K562 (cell line): Measurements from ENCODE around the gene ARID4B.

ENCODE experiments used
- CHD2 ChIP-seq: IDR thresholded peaks from 2 replicates; pipeline ENCODE4 v1.6.1; 2011; ENCODE audit warnings: low read depth, low read length
- CTCF ChIP-seq, 3 experiments: IDR thresholded peaks in 2 of 3; conservative IDR thresholded peaks in 1 of 3; 2 replicates each; pipeline ENCODE4 v1.5.1; 2011 to 2012; ENCODE audit warnings: low read length in 3 of 3, mild to moderate bottlenecking in 3 of 3, control low read depth in 2 of 3, improper control_type of control experiment in 1 of 3, inconsistent platforms in 1 of 3, low read depth in 1 of 3, mixed read lengths in 1 of 3, moderate library complexity in 1 of 3; ENCODE audit not compliant: insufficient read depth in 2 of 3
- FOXM1 ChIP-seq, 2 experiments: fragments of 450-650 bp in 1 of 2; sonication (generic) in 1 of 2; formaldehyde crosslinking in 1 of 2; IDR thresholded peaks; 2 replicates each; pipeline versions ENCODE4 v1.6.1 to v1.9.0; 2017 to 2022; ENCODE audit warnings: low read depth in 2 of 2, mild to moderate bottlenecking in 2 of 2, missing genetic modification reagents in 1 of 2, moderate library complexity in 1 of 2
- JUND ChIP-seq, 2 experiments: IDR thresholded peaks; 2 replicates in 1 of 2; 3 replicates in 1 of 2; pipeline ENCODE4 v1.6.1; 2011; ENCODE audit warnings: borderline replicate concordance in 2 of 2, low read depth in 2 of 2, low read length in 2 of 2, improper control_type of control experiment in 1 of 2, missing biosample characterization in 1 of 2, missing genetic modification characterization in 1 of 2, missing genetic modification reagents in 1 of 2
- KLF16 ChIP-seq: IDR thresholded peaks from 2 replicates; pipeline ENCODE4 v1.6.1; 2016; ENCODE audit warnings: antibody characterized with exemption
- NFATC3 ChIP-seq: fragments of 450-650 bp; IDR thresholded peaks from 2 replicates; pipeline ENCODE4 v1.6.1; 2017; ENCODE audit warnings: mild to moderate bottlenecking
- NKRF ChIP-seq: fragments of 450-650 bp; IDR thresholded peaks from 2 replicates; pipeline ENCODE4 v1.6.1; 2016; ENCODE audit warnings: borderline replicate concordance
- POLR2A ChIP-seq: fragments of 450-650 bp; conservative IDR thresholded peaks from 2 replicates; pipeline ENCODE4 v1.6.1; 2016
- PYGO2 ChIP-seq: fragments of 450-650 bp; IDR thresholded peaks from 2 replicates; pipeline ENCODE4 v1.6.1; 2016; ENCODE audit warnings: mild to moderate bottlenecking, missing genetic modification characterization, moderate library complexity, missing compliant biosample characterization
- SMARCE1 ChIP-seq: fragments of 450-650 bp; IDR thresholded peaks from 2 replicates; pipeline ENCODE4 v1.7.1; 2016; ENCODE audit warnings: mild to moderate bottlenecking
- STAG1 ChIP-seq: sonication (generic); formaldehyde crosslinking; IDR thresholded peaks from 2 replicates; pipeline ENCODE4 v1.5.0; 2020; ENCODE audit warnings: missing genetic modification reagents, borderline replicate concordance
- USF2 ChIP-seq: sonication (generic); formaldehyde crosslinking; IDR thresholded peaks from 2 replicates; pipeline ENCODE4 v1.5.0; 2020; ENCODE audit warnings: missing genetic modification reagents

GRCh38 chr1:235130766-235131270 lies 197.2 kb downstream of the ARID4B start:
- TF ChIP-seq NKRF (no peak), POLR2A (peak; percentile 46; the same call in 1 of the 2 replicates), JUND (IDR thresholded peaks at IDR 0.05; ENCODE audit: borderline replicate concordance, low read depth, low read length) (no peak), JUND (tag; IDR thresholded peaks at IDR 0.05; ENCODE audit: borderline replicate concordance, low read depth, low read length) (no peak), FOXM1 (IDR thresholded peaks at IDR 0.05; ENCODE audit: low read depth) (no peak), FOXM1 (CRISPR knock-in tag; IDR thresholded peaks at IDR 0.05; ENCODE audit: low read depth) (no peak), CHD2 (no peak), KLF16 (no peak), SMARCE1 (no peak), STAG1 (CRISPR knock-in tag) (no peak), NFATC3 (no peak), USF2 (CRISPR knock-in tag) (no peak), CTCF (IDR thresholded peaks at IDR 0.05 in 2 of 3, conservative IDR thresholded peaks at IDR 0.05 in 1 of 3; ENCODE audit: insufficient read depth in 2 of 3, low read depth in 1 of 3, low read length in 3 of 3) (no peak), PYGO2 (tag) (no peak)
